Stimulated activated CD4-positive, alpha-beta T cell treated with anti-CD3 and anti-CD28 coated beads, Interleukin-15, amount 100 ng/mL, for 24 hours (primary cell): ENCODE measurements around the gene FBXO28.

ENCODE experiments used
- DNase-seq: peaks from one replicate; pipeline ENCODE4 v3.0.0-alpha.2; 2020

FBXO28 gene

GRCh38 chr1:224160171-224160682, 46.3 kb downstream of the FBXO28 start:
- DNase-seq, result no peak

DNA sequence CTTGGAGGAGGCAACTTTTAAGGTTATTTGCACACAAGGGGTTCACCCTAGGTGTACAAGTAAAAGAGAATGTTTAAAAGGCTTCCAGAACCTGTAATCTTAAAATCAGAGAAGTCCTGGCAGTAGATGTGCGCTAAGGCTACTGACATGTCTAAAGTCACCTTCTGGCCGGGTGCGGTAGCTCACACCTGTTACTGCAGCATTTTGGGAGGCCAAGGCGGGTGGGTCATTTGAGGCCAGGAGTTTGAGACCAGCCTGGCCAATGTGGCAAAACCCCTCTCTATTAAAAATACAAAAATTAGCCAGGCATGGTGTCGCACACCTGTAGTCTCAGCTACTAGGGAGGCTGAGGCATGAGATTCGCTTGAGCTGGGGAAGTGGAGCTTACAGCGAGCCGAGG, 48.9 kb downstream of the FBXO28 start:
- no peak for DNase-seq

DNA sequence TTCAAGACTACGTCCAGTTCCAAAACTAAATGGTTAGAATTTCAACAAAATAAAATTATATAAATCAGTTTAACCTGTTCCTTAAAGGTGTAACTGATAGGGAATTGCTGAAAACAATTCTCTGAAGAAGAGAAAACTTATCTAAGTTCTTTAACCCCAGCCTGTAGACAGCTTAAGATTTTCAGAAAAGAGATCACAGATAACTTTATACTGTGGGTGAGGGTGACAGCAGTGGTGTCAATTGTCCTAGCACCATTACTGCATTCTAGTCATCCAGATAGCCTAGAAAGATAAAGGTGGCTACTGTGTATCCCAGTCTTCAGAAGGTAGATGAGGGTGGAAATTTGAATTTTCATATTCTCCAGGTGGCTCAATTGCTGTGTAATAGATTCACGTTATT, 49.4 kb downstream of the FBXO28 start:
- no peak for DNase-seq

GRCh38 chr1:224168859-224169380, 55.0 kb downstream of the FBXO28 start:
- DNase-seq, result no peak

- DNase-seq, result no peak
These were observed 55.9 kb downstream of the FBXO28 start for GRCh38 chr1:224169718-224170270.

- no peak for DNase-seq
These were observed 56.4 kb downstream of the FBXO28 start for GRCh38 chr1:224170343-224170742.

- no peak for DNase-seq
These were observed 57.0 kb downstream of the FBXO28 start for GRCh38 chr1:224170748-224171478.

DNA sequence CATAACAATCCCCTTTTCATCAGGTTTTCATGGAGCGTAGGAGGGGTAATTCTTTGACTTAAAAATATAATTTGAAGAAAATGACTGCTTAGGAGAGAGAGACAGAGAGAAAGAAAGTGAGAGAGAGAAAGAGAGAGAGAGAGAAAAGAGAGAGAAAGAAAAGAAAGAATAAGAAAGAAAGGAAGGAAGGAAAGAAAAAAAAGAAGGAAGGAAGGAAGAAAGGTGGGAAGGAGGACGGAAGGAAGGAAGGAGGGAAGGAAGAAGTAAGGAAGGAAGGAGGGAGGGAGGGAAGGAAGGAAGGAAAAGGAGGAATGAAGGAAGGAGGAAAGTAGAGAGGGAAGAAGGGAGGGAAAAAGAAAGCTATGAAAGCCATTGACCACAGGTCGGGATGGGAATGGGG, 58.3 kb downstream of the FBXO28 start:
- DNase-seq, result no peak

DNA sequence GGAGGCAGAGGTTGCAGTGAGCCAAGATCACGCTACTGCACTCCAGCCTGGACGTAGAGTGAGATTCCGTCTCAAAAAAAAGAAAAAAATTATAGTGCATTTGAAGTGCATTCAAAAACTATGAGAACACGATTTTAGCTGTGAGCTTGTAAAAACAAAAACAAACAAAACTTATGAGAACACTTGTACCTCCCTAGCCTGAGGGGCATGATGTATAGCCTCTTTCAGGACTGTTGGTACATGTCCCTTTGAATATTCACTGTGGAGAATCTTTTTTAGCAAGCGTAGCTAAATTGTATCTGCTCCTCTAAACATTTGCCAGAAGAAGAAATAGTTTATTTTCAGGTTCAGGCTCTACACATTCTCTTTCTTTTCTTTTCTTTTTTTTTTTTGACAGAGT, 59.6 kb downstream of the FBXO28 start:
- no peak for DNase-seq

DNA sequence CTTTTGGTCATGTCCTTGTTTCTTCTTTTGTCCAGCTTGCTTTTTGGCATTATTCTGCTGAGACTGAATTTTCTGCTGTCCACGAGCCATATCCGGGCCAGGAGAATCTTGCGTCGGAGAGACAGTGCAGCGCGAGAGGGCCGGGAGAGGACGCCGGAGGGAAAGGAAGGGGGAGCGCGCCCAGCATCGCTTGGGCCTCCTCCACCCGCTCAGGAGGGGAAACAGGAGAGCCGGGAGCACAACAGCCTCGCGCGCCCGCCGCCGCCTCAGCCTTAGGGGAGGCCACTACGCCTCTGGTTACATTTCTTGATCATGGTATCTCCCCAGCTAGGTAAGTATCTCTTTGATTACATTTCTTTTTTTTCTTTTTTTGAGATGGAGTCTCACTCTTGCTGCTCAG, 61.7 kb downstream of the FBXO28 start:
- no peak for DNase-seq

- DNase-seq, result no peak
These were observed 63.6 kb downstream of the FBXO28 start for GRCh38 chr1:224177356-224177999.

DNA sequence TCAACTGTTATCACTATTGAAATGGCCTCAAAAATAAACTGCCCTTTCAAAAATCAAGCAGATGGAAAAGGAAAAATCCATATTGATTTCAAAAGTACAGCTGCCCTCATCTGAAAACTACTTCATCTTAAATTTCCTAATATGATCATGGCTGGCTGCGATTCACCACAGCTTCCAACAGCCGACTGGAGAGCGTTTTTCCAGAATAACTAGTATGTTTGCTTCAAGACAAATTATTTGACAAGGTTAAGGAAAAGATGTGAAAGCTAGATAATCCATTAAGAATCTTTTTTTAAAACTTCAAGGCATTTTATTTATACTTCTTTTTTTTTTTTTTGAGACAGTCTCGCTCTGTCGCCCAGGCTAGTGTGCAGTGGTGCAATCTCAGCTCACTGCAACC, 65.0 kb downstream of the FBXO28 start:
- DNase-seq, result no peak

DNA sequence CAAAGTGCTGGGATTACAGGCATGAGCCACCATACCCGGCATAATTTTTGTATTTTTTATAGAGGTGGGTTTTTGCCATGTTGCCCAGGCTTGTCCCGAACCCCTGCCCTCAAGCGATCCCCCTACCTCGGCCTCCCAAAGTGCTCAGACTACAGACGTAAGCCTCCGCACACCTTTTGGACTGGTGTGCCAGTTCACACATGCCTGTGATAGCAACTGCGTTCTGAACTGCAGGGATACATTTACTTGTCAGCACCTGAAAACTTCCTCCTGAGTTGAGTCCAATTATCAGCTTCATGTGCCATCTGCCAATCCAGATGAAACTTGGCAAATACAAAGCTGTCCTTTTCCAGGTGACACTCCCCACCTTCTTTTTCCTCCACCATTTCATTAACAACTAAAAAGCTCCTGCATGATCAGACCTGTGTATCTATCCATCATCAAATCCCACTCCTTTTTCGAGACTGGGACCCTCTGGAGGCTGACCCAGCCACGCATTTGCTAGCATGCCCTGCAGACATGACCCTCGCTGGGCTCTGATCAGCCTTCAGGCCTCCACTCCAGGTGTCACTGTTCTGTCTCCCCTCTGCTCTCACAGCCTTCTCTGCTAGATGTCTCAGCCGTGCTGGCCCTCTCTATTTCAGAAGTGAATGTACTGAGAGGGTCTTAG, 67.0 kb downstream of the FBXO28 start:
- DNase-seq, result no peak

DNA sequence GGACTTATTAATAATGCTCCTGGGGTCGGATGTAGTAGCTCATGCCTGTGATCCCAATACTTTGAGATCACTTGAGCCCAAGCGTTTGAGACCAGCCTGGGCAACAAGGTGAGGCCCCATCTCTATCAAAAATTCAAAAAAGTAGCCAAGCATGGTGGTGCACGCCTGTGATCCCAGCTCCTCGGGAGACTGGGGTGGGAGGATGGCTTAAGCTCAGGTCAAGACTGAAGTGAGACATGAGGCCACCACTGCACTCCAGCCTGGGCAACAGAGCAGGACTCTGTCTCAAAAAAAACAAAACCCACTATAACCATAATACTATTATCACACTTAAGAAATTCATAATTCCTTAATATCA, 67.5 kb downstream of the FBXO28 start:
- DNase-seq, result no peak

- peak; percentile 64 for DNase-seq
These were observed 68.3 kb downstream of the FBXO28 start for GRCh38 chr1:224182057-224182865.

DNA sequence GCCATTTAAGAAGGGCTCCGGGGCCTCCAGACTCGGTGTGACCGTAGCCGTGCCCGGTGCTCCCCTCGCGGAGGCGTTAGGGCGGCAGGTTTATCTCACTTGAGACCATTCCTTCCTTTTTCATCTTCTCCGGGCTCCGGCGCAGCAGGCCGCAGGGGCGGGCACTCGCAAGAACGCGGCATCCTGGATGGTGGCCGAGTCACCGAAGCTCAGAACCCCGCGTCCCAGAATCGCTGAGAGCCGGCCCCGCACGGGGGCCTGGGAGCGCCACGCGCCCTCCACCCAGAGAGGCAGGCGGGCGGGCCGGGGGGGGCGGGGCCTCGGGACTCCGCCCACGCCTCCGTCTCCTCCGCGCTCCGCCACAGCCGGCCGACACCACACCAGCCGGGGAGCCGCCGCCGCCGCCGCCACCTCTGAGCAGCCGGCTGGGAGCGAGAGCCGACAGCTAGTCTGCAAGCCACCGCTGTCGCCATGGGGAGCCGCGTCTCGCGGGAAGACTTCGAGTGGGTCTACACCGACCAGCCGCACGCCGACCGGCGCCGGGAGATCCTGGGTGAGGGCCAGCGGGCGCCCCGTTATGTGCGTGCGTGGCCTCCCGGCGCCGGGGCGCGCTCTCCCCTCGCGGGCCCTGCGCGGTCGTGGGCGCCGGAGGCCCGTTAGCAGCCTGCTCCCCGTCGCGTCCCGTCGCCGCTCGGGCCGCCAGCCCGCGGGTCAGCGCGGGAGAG, 69.1 kb downstream of the FBXO28 start, which contains the start of gene DEGS1:
TSS of gene DEGS1 (plus strand) at position 375 of the 725 bp plus-strand sequence. CDS start at position 472, 97 bp downstream.
- peak; percentile 84 for DNase-seq

DNA sequence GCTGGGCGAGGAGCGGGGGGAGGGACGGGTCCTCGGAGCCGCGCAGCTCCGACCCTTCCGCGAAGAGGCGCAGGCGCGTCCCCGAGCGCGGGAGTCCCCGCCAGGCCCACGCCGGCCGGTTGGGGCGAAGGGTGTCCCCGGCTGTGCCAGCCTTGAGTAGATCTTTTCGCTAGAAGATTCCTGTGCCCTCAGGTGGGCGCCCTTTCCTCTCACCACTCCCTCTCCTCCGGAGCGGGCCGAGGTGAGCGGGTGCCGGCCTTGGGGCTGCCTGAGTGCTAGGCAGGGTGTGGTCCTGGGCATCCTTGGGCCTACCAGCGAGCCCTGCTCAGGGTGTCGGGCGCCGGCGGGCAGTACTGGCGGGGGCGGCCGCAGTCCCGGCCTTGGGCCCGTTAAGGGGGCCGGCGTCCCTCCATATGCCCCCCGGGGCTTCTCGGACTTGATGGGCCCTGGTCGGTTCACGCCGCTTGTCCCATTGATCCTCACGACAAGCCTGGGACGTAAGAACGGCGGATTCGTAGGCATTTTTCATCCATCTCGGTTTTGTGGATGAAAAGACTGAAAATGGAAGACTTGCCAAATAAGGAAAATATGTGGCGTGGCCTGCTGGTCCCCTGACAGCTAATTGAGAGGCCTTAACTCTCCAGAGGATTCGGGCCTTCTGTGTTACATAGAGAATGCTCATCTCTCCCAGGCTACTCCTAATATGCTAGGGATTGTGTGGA, 69.8 kb downstream of the FBXO28 start:
- DNase-seq, result peak; percentile 78

- DNase-seq, result no peak
These were observed 71.3 kb downstream of the FBXO28 start for GRCh38 chr1:224185208-224185607.

- DNase-seq, result no peak
These were observed 74.4 kb downstream of the FBXO28 start for GRCh38 chr1:224188286-224188685.

- DNase-seq, result no peak
These were observed 75.7 kb downstream of the FBXO28 start for GRCh38 chr1:224189561-224189960.
